PC-3 (cell line): Measurements from ENCODE around the gene PPP1R9B. TPM values are rescaled to one million over a fixed set of nuclear protein-coding genes. Genes with fewer than 3 reads are reported as not detected.

ENCODE experiments used
- ATAC-seq: fragments of 200-7000 bp; cut with Tn5 transposase; 2 replicates; pipeline ENCODE4 v1.9.1; 2020; ENCODE audit warnings: mild to moderate bottlenecking, moderate library complexity
- BruUV-seq: library from RNA; stranded (reverse); fragments of 400-500 nt; replicated peaks from 2 replicates; lab custom pipeline; 2021; lab: Mats Ljungman, UMichigan
- CTCF ChIA-PET: fragments of 300-600 bp; sonication (Branson Sonifier 250); formaldehyde crosslinking; loops from one replicate; lab custom pipeline; 2022; ENCODE audit warnings: antibody characterized with exemption; lab: Charles Lee
- POLR2A ChIA-PET: fragments of 300-600 bp; sonication (Branson Sonifier 250); formaldehyde crosslinking; loops from one replicate; lab custom pipeline; 2022; ENCODE audit warnings: antibody characterized with exemption; ENCODE audit not compliant: unreplicated experiment; lab: Charles Lee
- DNase-seq: peaks from one replicate; pipeline ENCODE4 v3.0.0-alpha.2; 2015
- H2AFZ ChIP-seq: fragments of 300-600 bp; sonication (generic); 2 replicates; pipeline ENCODE4 v1.6.0; 2016; ENCODE audit warnings: antibody characterized with exemption, low read length
- H3F3A ChIP-seq: fragments of 300-600 bp; sonication (generic); one replicate; pipeline ENCODE4 v1.6.0; 2017; ENCODE audit warnings: antibody characterized with exemption, low read length, control low read depth, mild to moderate bottlenecking; ENCODE audit not compliant: unreplicated experiment
- H3K27ac ChIP-seq: fragments of 300-600 bp; sonication (generic); 2 replicates; pipeline ENCODE4 v1.5.1; 2016; ENCODE audit warnings: mild to moderate bottlenecking, low read length
- H3K27me3 ChIP-seq: fragments of 300-600 bp; sonication (generic); 2 replicates; pipeline ENCODE4 v1.6.1; 2016; ENCODE audit warnings: low read length, mixed read lengths
- H3K36me3 ChIP-seq: fragments of 300-600 bp; sonication (generic); 2 replicates; pipeline ENCODE4 v1.6.1; 2016; ENCODE audit warnings: low read depth, mixed run types, low read length, mixed read lengths
- H3K4me1 ChIP-seq: fragments of 300-600 bp; sonication (generic); 2 replicates; pipeline ENCODE4 v1.5.1; 2016; ENCODE audit warnings: low read length; ENCODE audit not compliant: insufficient read depth
- H3K4me2 ChIP-seq: fragments of 300-600 bp; sonication (generic); 2 replicates; pipeline ENCODE4 v1.6.0; 2016; ENCODE audit warnings: low read length
- H3K4me3 ChIP-seq: fragments of 300-600 bp; sonication (generic); 2 replicates; pipeline ENCODE4 v1.5.1; 2016; ENCODE audit warnings: mild to moderate bottlenecking, low read length, mixed read lengths
- H3K79me2 ChIP-seq: fragments of 300-600 bp; sonication (generic); 2 replicates; pipeline ENCODE4 v1.6.1; 2017; ENCODE audit warnings: low read length, mixed read lengths
- H3K9ac ChIP-seq: fragments of 300-600 bp; sonication (generic); 2 replicates; pipeline ENCODE4 v1.6.0; 2016; ENCODE audit warnings: mild to moderate bottlenecking, low read length
- H3K9me2 ChIP-seq: fragments of 300-600 bp; sonication (generic); replicated peaks from 2 replicates; pipeline ENCODE4 v1.6.1; 2016; ENCODE audit warnings: mixed run types, low read length, mixed read lengths
- H3K9me3 ChIP-seq: fragments of 300-600 bp; sonication (generic); 2 replicates; pipeline ENCODE4 v1.6.1; 2016; ENCODE audit warnings: low read length, mixed read lengths
- H4K20me1 ChIP-seq: fragments of 300-600 bp; sonication (generic); 2 replicates; pipeline ENCODE4 v1.6.1; 2016; ENCODE audit warnings: low read length, mixed read lengths
- EZH2 ChIP-seq: fragments of 300-600 bp; sonication (generic); IDR thresholded peaks from one replicate; pipeline ENCODE4 v1.6.1; 2017; ENCODE audit warnings: antibody characterized with exemption, mild to moderate bottlenecking, low read length; ENCODE audit not compliant: unreplicated experiment
- EZH2phosphoT487 ChIP-seq: fragments of 300-600 bp; sonication (generic); IDR thresholded peaks from 2 replicates; pipeline ENCODE4 v1.6.1; 2018; ENCODE audit warnings: mild to moderate bottlenecking, antibody characterized with exemption, low read length, borderline replicate concordance
- intact Hi-C: fragments of 100-400 bp; cut with micrococcal nuclease; formaldehyde crosslinking; loops from 2 replicates; pipeline ENCODE4 v1.9.0; 2023
- total RNA-seq: library from RNA; depleted of rRNA; stranded (reverse); fragments of >200 nt; gene quantifications from 2 replicates; pipeline ENCODE4 v1.2.3, GENCODE V29; 2014
- TF ChIP-seq, protein P1 (sequence below): fragments of 300-600 bp; sonication (generic); conservative IDR thresholded peaks from 2 replicates; pipeline ENCODE4 v1.5.1; 2017; ENCODE audit warnings: antibody characterized with exemption, low read depth, mild to moderate bottlenecking, low read length

Gene PPP1R9B
- total RNA-seq, 1 experiment from 2014 or later = 67.7 TPM

DNA sequence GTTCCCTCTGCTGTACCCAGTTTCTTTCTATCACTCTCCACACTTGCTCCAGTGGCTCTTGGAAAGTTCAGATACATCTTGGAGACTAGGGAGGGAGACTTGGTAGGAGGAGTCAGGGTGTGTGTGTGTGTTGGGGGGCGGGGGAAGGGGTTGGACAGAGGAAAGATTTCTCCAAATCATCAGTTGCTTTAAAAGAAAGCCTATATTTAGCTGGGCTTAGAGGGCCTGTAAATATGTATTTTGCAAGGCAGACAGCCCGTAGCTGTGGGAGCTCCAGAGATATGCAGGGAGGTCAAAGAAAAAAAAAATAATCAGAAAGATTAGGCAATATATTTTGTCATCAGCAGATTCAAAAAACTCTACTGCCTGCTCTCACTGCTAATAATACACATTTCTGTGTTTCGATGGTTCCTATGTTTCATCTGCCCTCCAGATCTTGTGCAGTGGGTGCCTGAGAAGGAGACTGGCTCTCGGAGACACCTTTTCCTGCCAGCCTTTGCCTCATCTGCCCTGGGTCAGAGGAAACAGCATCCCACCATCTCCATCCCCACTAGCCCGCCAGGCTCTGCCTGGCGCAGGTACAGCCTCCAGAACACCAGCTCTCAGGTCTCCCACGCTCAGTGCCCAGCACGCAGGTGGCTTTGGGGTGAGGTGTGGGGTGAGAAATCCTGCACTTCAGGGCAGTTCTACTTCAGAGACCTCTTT, 4.8 kb upstream of the PPP1R9B start:
- intact Hi-C loops = no loop called here
- POLR2A ChIA-PET = no interaction called here
- H3K9me3 ChIP-seq = no peaks in the 10 kb centered on the region
- TF ChIP-seq EZH2 = no peak
- no peak for TF ChIP-seq EZH2phosphoT487
- TF ChIP-seq, protein P1, sequence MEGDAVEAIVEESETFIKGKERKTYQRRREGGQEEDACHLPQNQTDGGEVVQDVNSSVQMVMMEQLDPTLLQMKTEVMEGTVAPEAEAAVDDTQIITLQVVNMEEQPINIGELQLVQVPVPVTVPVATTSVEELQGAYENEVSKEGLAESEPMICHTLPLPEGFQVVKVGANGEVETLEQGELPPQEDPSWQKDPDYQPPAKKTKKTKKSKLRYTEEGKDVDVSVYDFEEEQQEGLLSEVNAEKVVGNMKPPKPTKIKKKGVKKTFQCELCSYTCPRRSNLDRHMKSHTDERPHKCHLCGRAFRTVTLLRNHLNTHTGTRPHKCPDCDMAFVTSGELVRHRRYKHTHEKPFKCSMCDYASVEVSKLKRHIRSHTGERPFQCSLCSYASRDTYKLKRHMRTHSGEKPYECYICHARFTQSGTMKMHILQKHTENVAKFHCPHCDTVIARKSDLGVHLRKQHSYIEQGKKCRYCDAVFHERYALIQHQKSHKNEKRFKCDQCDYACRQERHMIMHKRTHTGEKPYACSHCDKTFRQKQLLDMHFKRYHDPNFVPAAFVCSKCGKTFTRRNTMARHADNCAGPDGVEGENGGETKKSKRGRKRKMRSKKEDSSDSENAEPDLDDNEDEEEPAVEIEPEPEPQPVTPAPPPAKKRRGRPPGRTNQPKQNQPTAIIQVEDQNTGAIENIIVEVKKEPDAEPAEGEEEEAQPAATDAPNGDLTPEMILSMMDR = no peak
- H3K4me3 ChIP-seq = no peak overlapping the region
- peaks cover 29% of the 10 kb centered on the region for H3K4me1 ChIP-seq
- H3K36me3 ChIP-seq = no peaks in the 10 kb centered on the region
- no peak overlapping the region for H3K9ac ChIP-seq
- ATAC-seq (no peak), DNase-seq (no peak)
- no peak overlapping the region for H3K4me2 ChIP-seq
- H3K27ac ChIP-seq = 0 out of 2 replicates have a peak overlapping the region, but pooled peaks have one; percentile 45
- no TSS peak for BruUV-seq
- CTCF ChIA-PET = no interaction called here
- no peak overlapping the region for H2AFZ ChIP-seq
- no peaks in the 10 kb centered on the region for H4K20me1 ChIP-seq
- H3K79me2 ChIP-seq = peaks cover 5% of the 10 kb centered on the region
- H3F3A ChIP-seq = no peaks in the 10 kb centered on the region
- no peaks in the 10 kb centered on the region for H3K27me3 ChIP-seq
- no peaks in the 10 kb centered on the region for H3K9me2 ChIP-seq

DNA sequence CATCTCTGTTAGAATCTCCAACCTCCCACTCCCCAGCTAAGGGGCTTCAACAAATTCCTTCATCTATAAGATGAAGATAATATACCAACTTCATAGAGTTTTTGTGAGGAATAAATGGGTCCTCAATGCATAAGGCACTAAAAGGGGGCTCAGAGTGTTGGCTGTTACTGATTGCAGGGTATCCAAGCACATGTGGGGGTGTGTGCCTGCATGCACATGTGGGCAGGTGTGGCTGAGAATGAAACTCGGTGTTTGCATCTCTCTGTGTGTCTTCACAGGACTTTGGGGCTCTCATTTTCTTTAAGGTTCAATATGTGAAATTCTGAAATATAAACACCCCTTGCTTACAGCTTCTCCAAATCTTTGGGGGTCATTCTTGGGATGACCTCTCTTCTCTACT, 4.1 kb upstream of the PPP1R9B start:
- peak overlapping the region; percentile 45 for H3K27ac ChIP-seq
- no peaks in the 10 kb centered on the region for H4K20me1 ChIP-seq
- no peak overlapping the region for H3K4me2 ChIP-seq
- no peaks in the 10 kb centered on the region for H3F3A ChIP-seq
- no peaks in the 10 kb centered on the region for H3K27me3 ChIP-seq
- ChIA-PET POLR2A (no interaction called here), CTCF (no interaction called here)
- intact Hi-C loops = loop anchor here (5.0 kb wide), 1 partner anchor 127 kb away; no protein-coding TSS in a partner anchor
- no peak for ATAC-seq
- DNase-seq = no peak
- H3K9me3 ChIP-seq = no peaks in the 10 kb centered on the region
- H3K9me2 ChIP-seq = no peaks in the 10 kb centered on the region
- no TSS peak for BruUV-seq
- no peak overlapping the region for H2AFZ ChIP-seq
- TF ChIP-seq EZH2phosphoT487 (no peak), EZH2 (no peak)
- TF ChIP-seq, protein P1 = no peak
- H3K4me1 ChIP-seq = peaks cover 29% of the 10 kb centered on the region
- no peak overlapping the region for H3K9ac ChIP-seq
- no peaks in the 10 kb centered on the region for H3K36me3 ChIP-seq
- H3K4me3 ChIP-seq = no peak overlapping the region
- peaks cover 12% of the 10 kb centered on the region for H3K79me2 ChIP-seq
